Measurements from ENCODE around the gene ZNF599.

Gene ZNF599

GRCh38 chr19:34731019-34731829, 41.8 kb downstream of the ZNF599 start:
- Histone ChIP-seq H3K36me3 (ENCODE audit: control insufficient read depth, low read length) (no peaks in the 10 kb centered on the region), H3K4me3 (ENCODE audit: low read length) (no peak overlapping the region), H3K4me2 (ENCODE audit: low read length) (no peak overlapping the region), H3K9me3 (ENCODE audit: control insufficient read depth, insufficient read depth, low read length) (no peaks in the 10 kb centered on the region), H3F3A (ENCODE audit: control insufficient read depth, insufficient read depth) (no peaks in the 10 kb centered on the region), H3K9me2 (replicated peaks; ENCODE audit: control insufficient read depth, low read length) (no peaks in the 10 kb centered on the region), H3K4me1 (ENCODE audit: control insufficient read depth, low read length) (peaks cover 16% of the 10 kb centered on the region), H4K20me1 (ENCODE audit: control insufficient read depth, insufficient read depth, low read depth, low read length) (no peaks in the 10 kb centered on the region), H3K79me2 (ENCODE audit: control insufficient read depth, low read length) (peaks cover 2% of the 10 kb centered on the region; the same call in 1 of the 2 replicates), H3K27me3 (ENCODE audit: control insufficient read depth, low read length) (no peaks in the 10 kb centered on the region; the same call in 1 of the 2 replicates), H3K27ac (ENCODE audit: low read depth, low read length) (no peak overlapping the region)
- TF ChIP-seq CTCF (IDR thresholded peaks at IDR 0.05; ENCODE audit: low read depth, low read length, poor library complexity, severe bottlenecking): no peak
- no peak for TF ChIP-seq EZH2phosphoT487 (IDR thresholded peaks at IDR 0.05; ENCODE audit: borderline replicate concordance, low read length)

GRCh38 chr19:34725400-34725799, 47.6 kb downstream of the ZNF599 start:
- no peaks in the 10 kb centered on the region for H3F3A ChIP-seq (ENCODE audit: control insufficient read depth, insufficient read depth)
- no peaks in the 10 kb centered on the region; the same call in 1 of the 2 replicates for H3K27me3 ChIP-seq (ENCODE audit: control insufficient read depth, low read length)

GRCh38 chr19:34722353-34722752, 50.7 kb downstream of the ZNF599 start:
- H4K20me1 ChIP-seq (ENCODE audit: control insufficient read depth, insufficient read depth, low read depth, low read length): no peaks in the 10 kb centered on the region
- H3K36me3 ChIP-seq (ENCODE audit: control insufficient read depth, low read length): no peaks in the 10 kb centered on the region
- TF ChIP-seq EZH2phosphoT487 (IDR thresholded peaks at IDR 0.05; ENCODE audit: borderline replicate concordance, low read length): no peak
- no peak for TF ChIP-seq CTCF (IDR thresholded peaks at IDR 0.05; ENCODE audit: low read depth, low read length, poor library complexity, severe bottlenecking)
- no peaks in the 10 kb centered on the region for H3K79me2 ChIP-seq (ENCODE audit: control insufficient read depth, low read length)
- H3K9me3 ChIP-seq (ENCODE audit: control insufficient read depth, insufficient read depth, low read length): no peaks in the 10 kb centered on the region
- no peaks in the 10 kb centered on the region; the same call in 1 of the 2 replicates for H3K27me3 ChIP-seq (ENCODE audit: control insufficient read depth, low read length)
- H3K4me1 ChIP-seq (ENCODE audit: control insufficient read depth, low read length): no peaks in the 10 kb centered on the region
- no peak overlapping the region for H3K27ac ChIP-seq (ENCODE audit: low read depth, low read length)
- no peaks in the 10 kb centered on the region for H3F3A ChIP-seq (ENCODE audit: control insufficient read depth, insufficient read depth)
- H3K4me3 ChIP-seq (ENCODE audit: low read length): no peak overlapping the region
- no peaks in the 10 kb centered on the region for H3K9me2 ChIP-seq (replicated peaks; ENCODE audit: control insufficient read depth, low read length)
- no peak overlapping the region for H3K4me2 ChIP-seq (ENCODE audit: low read length)

More at GRCh38 chr19:34725400-34725799, 47.6 kb downstream of the ZNF599 start:
- Histone ChIP-seq H3K9me3 (ENCODE audit: control insufficient read depth, insufficient read depth, low read length) (no peaks in the 10 kb centered on the region), H3K36me3 (ENCODE audit: control insufficient read depth, low read length) (no peaks in the 10 kb centered on the region), H3K27ac (ENCODE audit: low read depth, low read length) (no peak overlapping the region), H3K4me1 (ENCODE audit: control insufficient read depth, low read length) (no peaks in the 10 kb centered on the region), H3K79me2 (ENCODE audit: control insufficient read depth, low read length) (no peaks in the 10 kb centered on the region), H4K20me1 (ENCODE audit: control insufficient read depth, insufficient read depth, low read depth, low read length) (no peaks in the 10 kb centered on the region), H3K4me3 (ENCODE audit: low read length) (no peak overlapping the region), H3K4me2 (ENCODE audit: low read length) (no peak overlapping the region), H3K9me2 (replicated peaks; ENCODE audit: control insufficient read depth, low read length) (no peaks in the 10 kb centered on the region)
- TF ChIP-seq CTCF (IDR thresholded peaks at IDR 0.05; ENCODE audit: low read depth, low read length, poor library complexity, severe bottlenecking) (no peak), EZH2phosphoT487 (IDR thresholded peaks at IDR 0.05; ENCODE audit: borderline replicate concordance, low read length) (no peak)

Measured in DOHH2 (cell line).